ENCODE data around the gene TSPAN14. TPM values are rescaled to one million over a fixed set of nuclear protein-coding genes. Genes with fewer than 3 reads are reported as not detected.
A peak's percentile ranks its signal among the peaks of the same experiment; 100 is the strongest.

Gene TSPAN14
- total RNA-seq, 1 experiment from 2014 or later: 46.8 TPM

DNA sequence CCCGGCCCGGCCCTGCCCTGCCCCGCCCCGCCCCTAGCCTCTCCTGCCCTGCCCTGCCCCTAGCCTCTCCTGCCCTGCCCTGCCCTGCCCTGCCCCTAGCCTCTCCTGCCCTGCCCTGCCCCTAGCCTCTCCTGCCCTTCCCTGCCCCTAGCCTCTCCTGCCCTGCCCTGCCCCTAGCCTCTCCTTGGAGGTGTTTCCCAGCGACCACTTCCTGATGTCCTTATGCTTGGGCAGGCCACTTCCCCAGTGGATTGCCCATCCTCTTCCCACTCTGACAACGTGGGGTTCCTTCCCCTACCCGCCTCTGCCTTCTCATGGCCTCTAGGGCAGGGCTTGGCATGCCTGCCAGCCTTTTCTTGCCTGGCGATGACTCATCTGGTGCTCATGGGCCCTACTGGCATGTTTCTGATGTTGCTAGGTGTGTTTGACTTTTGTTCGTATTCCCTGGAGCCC lies 24.6 kb upstream of the TSPAN14 start:
- Histone ChIP-seq H3K56ac (ENCODE audit: insufficient read length, low read depth, low read length) (no peak overlapping the region), H3K18ac (ENCODE audit: insufficient read length, low read depth, low read length) (no peak overlapping the region), H3K9ac (ENCODE audit: extremely low read depth, insufficient read length, low read length) (no peak overlapping the region), H3K79me2 (ENCODE audit: insufficient read depth, low read length) (no peaks in the 10 kb centered on the region), H2BK15ac (ENCODE audit: low read depth, low read length) (no peak overlapping the region), H3T11ph (ENCODE audit: low read length) (no peak overlapping the region), H4K91ac (ENCODE audit: insufficient read length, low read depth, low read length) (no peak overlapping the region), H3K9me3 (ENCODE audit: control insufficient read depth, low read depth, low read length) (no peaks in the 10 kb centered on the region), H3K23ac (ENCODE audit: insufficient read length, low read depth, low read length) (no peak overlapping the region), H3K14ac (ENCODE audit: insufficient read depth, low read length) (no peak overlapping the region), H3K4ac (ENCODE audit: low read depth, low read length) (no peak overlapping the region), H2AFZ (ENCODE audit: low read length) (no peak overlapping the region), H2BK5ac (ENCODE audit: insufficient read length, low read length) (no peak overlapping the region), H4K20me1 (ENCODE audit: control insufficient read depth, insufficient read depth, insufficient read length) (no peaks in the 10 kb centered on the region), H2BK12ac (ENCODE audit: insufficient read length, low read depth, low read length) (no peak overlapping the region), H4K5ac (ENCODE audit: insufficient read length, low read depth, low read length) (no peak overlapping the region), H3K27ac (ENCODE audit: insufficient read length, low read depth, low read length) (no peak overlapping the region), H2AK5ac (ENCODE audit: insufficient read length, low read length) (no peak overlapping the region), H3K23me2 (ENCODE audit: insufficient read length, low read depth, low read length, poor library complexity, severe bottlenecking) (no peaks in the 10 kb centered on the region), H3K4me2 (ENCODE audit: insufficient read depth, insufficient read length, low read length) (no peak overlapping the region), H2BK20ac (ENCODE audit: low read depth, low read length, poor library complexity, severe bottlenecking) (no peak overlapping the region), H3K27me3 (ENCODE audit: insufficient read depth, low read length) (no peaks in the 10 kb centered on the region), H3K4me1 (ENCODE audit: insufficient read depth, low read length) (no peaks in the 10 kb centered on the region), H3K79me1 (ENCODE audit: insufficient read depth, low read depth, low read length, poor library complexity, severe bottlenecking) (no peaks in the 10 kb centered on the region), H2BK120ac (ENCODE audit: low read depth, low read length, poor library complexity, severe bottlenecking) (no peak overlapping the region), H4K8ac (replicated peaks; ENCODE audit: insufficient read length, low read depth, low read length) (no peak overlapping the region)
- peak overlapping the region in 1 of 3 experiments; percentile 57; a peak in 1 of 7 replicates for H3K27ac Mint-ChIP-seq
- no peaks in the 10 kb centered on the region for H3K27me3 Mint-ChIP-seq (ENCODE audit: low read depth)
- TF ChIP-seq, protein P1, sequence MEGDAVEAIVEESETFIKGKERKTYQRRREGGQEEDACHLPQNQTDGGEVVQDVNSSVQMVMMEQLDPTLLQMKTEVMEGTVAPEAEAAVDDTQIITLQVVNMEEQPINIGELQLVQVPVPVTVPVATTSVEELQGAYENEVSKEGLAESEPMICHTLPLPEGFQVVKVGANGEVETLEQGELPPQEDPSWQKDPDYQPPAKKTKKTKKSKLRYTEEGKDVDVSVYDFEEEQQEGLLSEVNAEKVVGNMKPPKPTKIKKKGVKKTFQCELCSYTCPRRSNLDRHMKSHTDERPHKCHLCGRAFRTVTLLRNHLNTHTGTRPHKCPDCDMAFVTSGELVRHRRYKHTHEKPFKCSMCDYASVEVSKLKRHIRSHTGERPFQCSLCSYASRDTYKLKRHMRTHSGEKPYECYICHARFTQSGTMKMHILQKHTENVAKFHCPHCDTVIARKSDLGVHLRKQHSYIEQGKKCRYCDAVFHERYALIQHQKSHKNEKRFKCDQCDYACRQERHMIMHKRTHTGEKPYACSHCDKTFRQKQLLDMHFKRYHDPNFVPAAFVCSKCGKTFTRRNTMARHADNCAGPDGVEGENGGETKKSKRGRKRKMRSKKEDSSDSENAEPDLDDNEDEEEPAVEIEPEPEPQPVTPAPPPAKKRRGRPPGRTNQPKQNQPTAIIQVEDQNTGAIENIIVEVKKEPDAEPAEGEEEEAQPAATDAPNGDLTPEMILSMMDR (conservative IDR thresholded peaks at IDR 0.05): no peak
- peaks cover 0 to 4% of the 10 kb centered on the region in 2 experiments; a peak in 1 of 4 replicates for H3K4me1 Mint-ChIP-seq
- H3K4me3 Mint-ChIP-seq: no peak overlapping the region
- peaks cover 29 to 65% (median 63%) of the 10 kb centered on the region in 3 experiments; a peak in 6 of 7 replicates for H3K36me3 Mint-ChIP-seq (ENCODE audit: insufficient read depth in 1 of 3, low read depth in 3 of 3)
- DNase-seq: no peak
- WGBS (ENCODE audit: extremely low coverage, insufficient read length, low lambda C conversion rate): no CpG with 5 or more reads among the region's 9 CpGs
- H3K9me3 Mint-ChIP-seq: no peaks in the 10 kb centered on the region
